Measurements from ENCODE around the gene UBE2E1.

- TF ChIP-seq CTCF (conservative IDR thresholded peaks at IDR 0.05) = no peak
- TF ChIP-seq EZH2 (IDR thresholded peaks at IDR 0.05; ENCODE audit: low read depth) = no peak
Observed at GRCh38 chr3:23889386-23889785, 83.6 kb downstream of the UBE2E1 start.

Measured in PC-9 (cell line).